ENCODE results near the gene ABHD8. TPM values are rescaled to one million over a fixed set of nuclear protein-coding genes. Genes with fewer than 3 reads are reported as not detected.
A peak's percentile ranks its signal among the peaks of the same experiment; 100 is the strongest.

The ABHD8 gene
- total RNA-seq, 1 experiment from 2014 or later, result 13.2 TPM

- TF ChIP-seq E2F5 (CRISPR knock-in tag; IDR thresholded peaks at IDR 0.05) (peak; percentile 70; the same call in 1 of the 2 replicates), SMAD4 (CRISPR knock-in tag; IDR thresholded peaks at IDR 0.05) (no peak), PREB (CRISPR knock-in tag; IDR thresholded peaks at IDR 0.05; ENCODE audit: borderline replicate concordance) (no peak), ESRRA (CRISPR knock-in tag; IDR thresholded peaks at IDR 0.05; ENCODE audit: borderline replicate concordance) (no peak), TEAD1 (CRISPR knock-in tag; IDR thresholded peaks at IDR 0.05) (0 out of 2 replicates have a peak, but pooled peaks have one; percentile 59), ERG (CRISPR knock-in tag; IDR thresholded peaks at IDR 0.05) (no peak), ZNF138 (CRISPR knock-in tag; conservative IDR thresholded peaks at IDR 0.05) (no peak), KAT7 (CRISPR knock-in tag; IDR thresholded peaks at IDR 0.05; ENCODE audit: borderline replicate concordance) (no peak), NFATC4 (CRISPR knock-in tag; IDR thresholded peaks at IDR 0.05) (no peak), ARID4B (CRISPR knock-in tag; IDR thresholded peaks at IDR 0.05; ENCODE audit: borderline replicate concordance) (no peak; the same call in 1 of the 2 replicates), ATF3 (CRISPR knock-in tag; conservative IDR thresholded peaks at IDR 0.05) (no peak), ZNF121 (CRISPR knock-in tag; IDR thresholded peaks at IDR 0.05) (no peak), ZBTB21 (CRISPR knock-in tag; IDR thresholded peaks at IDR 0.05; ENCODE audit: borderline replicate concordance) (no peak), E2F4 (CRISPR knock-in tag; IDR thresholded peaks at IDR 0.05; ENCODE audit: borderline replicate concordance, low read depth) (no peak)
Observed at GRCh38 chr19:17303167-17303939, at the start of gene ABHD8 (continued).

GRCh38 chr19:17352608-17353280 lies 49.5 kb upstream of the ABHD8 start:
- Mint-ChIP-seq H3K4me1 (peaks cover 19% of the 10 kb centered on the region), H3K36me3 (no peaks in the 10 kb centered on the region), H3K4me3 (no peak overlapping the region), H3K9me3 (no peaks in the 10 kb centered on the region), H3K27me3 (ENCODE audit: low read depth) (peaks cover 3% of the 10 kb centered on the region; the same call in 1 of the 2 replicates), H3K27ac (no peak overlapping the region)
- TF ChIP-seq GTF2I (CRISPR knock-in tag; conservative IDR thresholded peaks at IDR 0.05) (peak; percentile 63; the same call in 1 of the 2 replicates), ZNF121 (CRISPR knock-in tag; IDR thresholded peaks at IDR 0.05) (no peak), ATF3 (CRISPR knock-in tag; conservative IDR thresholded peaks at IDR 0.05) (no peak), FOXP1 (CRISPR knock-in tag; IDR thresholded peaks at IDR 0.05; ENCODE audit: borderline replicate concordance) (no peak)
- ChIA-PET CTCF (interaction anchor here (0.6 to 1.0 kb wide), 2 partner anchors 19 to 223 kb away, joined by 3 read pairs; no protein-coding TSS in a partner anchor), POLR2A (no interaction called here)
- DNase-seq (ENCODE audit: low spot score), result no peak
- ATAC-seq, result no peak

All from WTC11 (cell line).